Measurements from ENCODE around the gene TTC7B. TPM values are rescaled to one million over a fixed set of nuclear protein-coding genes. Genes with fewer than 3 reads are reported as not detected.

Gene TTC7B
- total and polyA plus RNA-seq, 7 donors: 5.5 to 70.9 (median 46.8) TPM

GRCh38 chr14:90791486-90791885, 24.7 kb downstream of the TTC7B start:
- Histone ChIP-seq H3K36me3 (no peaks in the 10 kb centered on the region), H3K27me3 (no peaks in the 10 kb centered on the region), H3K9me3 (no peaks in the 10 kb centered on the region), H3K27ac (no peak overlapping the region), H3K4me3 (no peak overlapping the region), H3K4me1 (peaks cover 0 to 14% (median 3%) of the 10 kb centered on the region in 4 donors)
- DNase-seq: no peak
- intact Hi-C loops (cut with DNase I): no loop called here
- TF ChIP-seq POLR2A (IDR thresholded peaks at IDR 0.05) (no peak), EP300 (IDR thresholded peaks at IDR 0.05) (no peak), CTCF (IDR thresholded peaks at IDR 0.05) (no peak), POLR2AphosphoS5 (IDR thresholded peaks at IDR 0.05) (no peak)
- WGBS, 2 donors: 90 to 93% methylated on average over 12 of the region's 12 CpGs

- intact Hi-C loops (cut with DNase I): no loop called here
- TF ChIP-seq POLR2A (IDR thresholded peaks at IDR 0.05): no peak
- no peak for TF ChIP-seq POLR2AphosphoS5 (IDR thresholded peaks at IDR 0.05)
- no peak overlapping the region for H3K4me3 ChIP-seq
- DNase-seq: peak; percentile 66
- H3K27me3 ChIP-seq: no peaks in the 10 kb centered on the region
- WGBS, 2 donors: 72 to 79% methylated on average over 7 of the region's 7 CpGs
- no peaks in the 10 kb centered on the region for H3K9me3 ChIP-seq
- H3K36me3 ChIP-seq: peaks cover 0 to 30% (median 3%) of the 10 kb centered on the region in 4 donors
- no peaks in the 10 kb centered on the region for H3K4me1 ChIP-seq
- H3K27ac ChIP-seq: no peak overlapping the region
Measured at GRCh38 chr14:90788031-90788430, 28.2 kb downstream of the TTC7B start.

- intact Hi-C loops (cut with DNase I): no loop called here
- peak; percentile 64 for DNase-seq
- no peak overlapping the region for H3K27ac ChIP-seq
- no peaks in the 10 kb centered on the region for H3K27me3 ChIP-seq
- H3K4me1 ChIP-seq: no peaks in the 10 kb centered on the region
- WGBS, 2 donors: 94% methylated on average over 15 of the region's 15 CpGs
- no peak for TF ChIP-seq EP300 (IDR thresholded peaks at IDR 0.05)
- TF ChIP-seq POLR2A (IDR thresholded peaks at IDR 0.05): no peak
- no peak for TF ChIP-seq CTCF (IDR thresholded peaks at IDR 0.05)
- no peak for TF ChIP-seq POLR2AphosphoS5 (IDR thresholded peaks at IDR 0.05)
- H3K36me3 ChIP-seq: peaks cover 0 to 44% (median 4%) of the 10 kb centered on the region in 4 donors
- H3K4me3 ChIP-seq: no peak overlapping the region
- no peaks in the 10 kb centered on the region for H3K9me3 ChIP-seq
Measured at GRCh38 chr14:90785876-90786450, 30.3 kb downstream of the TTC7B start.

- Histone ChIP-seq H3K27me3 (no peaks in the 10 kb centered on the region), H3K27ac (no peak overlapping the region), H3K4me3 (no peak overlapping the region), H3K4me1 (no peaks in the 10 kb centered on the region), H3K36me3 (peaks cover 0 to 49% (median 8%) of the 10 kb centered on the region in 4 donors), H3K9me3 (no peaks in the 10 kb centered on the region)
- DNase-seq: peak; percentile 77
- TF ChIP-seq EP300 (IDR thresholded peaks at IDR 0.05): no peak
- WGBS, 2 donors: 68 to 71% methylated on average over 7 of the region's 7 CpGs
- intact Hi-C loops (cut with DNase I): no loop called here
Measured at GRCh38 chr14:90785471-90785870, 30.8 kb downstream of the TTC7B start.

GRCh38 chr14:90784621-90785270, 31.5 kb downstream of the TTC7B start:
- intact Hi-C loops (cut with DNase I): no loop called here
- Histone ChIP-seq H3K4me1 (no peaks in the 10 kb centered on the region), H3K9me3 (no peaks in the 10 kb centered on the region), H3K27me3 (no peaks in the 10 kb centered on the region), H3K4me3 (no peak overlapping the region), H3K27ac (no peak overlapping the region), H3K36me3 (peaks cover 0 to 56% (median 9%) of the 10 kb centered on the region in 4 donors)
- WGBS, 2 donors: 87 to 96% methylated on average over 9 of the region's 9 CpGs
- peak; percentile 17 for DNase-seq
- no peak for TF ChIP-seq EP300 (IDR thresholded peaks at IDR 0.05)
- no peak for TF ChIP-seq CTCF (IDR thresholded peaks at IDR 0.05)
- TF ChIP-seq POLR2AphosphoS5 (IDR thresholded peaks at IDR 0.05): no peak
- TF ChIP-seq POLR2A (IDR thresholded peaks at IDR 0.05): no peak
